Lower leg skin (tissue), 4 donors: ENCODE measurements around the gene MRPL54. TPM values are rescaled to one million over a fixed set of nuclear protein-coding genes. Genes with fewer than 3 reads are reported as not detected.

Experiments used
- DNase-seq, 2 donors: peaks; one replicate each; pipeline ENCODE4 v3.0.0-alpha.2; 2019; ENCODE audit warnings: low spot score in 2 of 2
- H3K4me3 ChIP-seq: fragments of 200-600 bp; sonication (generic); 2 replicates; pipeline ENCODE4 v1.5.1; 2017; ENCODE audit warnings: mild to moderate bottlenecking, low read depth; ENCODE audit not compliant: poor library complexity, severe bottlenecking
- POLR2A ChIP-seq, 2 donors: fragments of 450-650 bp; IDR thresholded peaks; one replicate each; pipeline ENCODE4 v1.6.1; 2016 to 2017; ENCODE audit warnings: antibody characterized with exemption in 2 of 2, mild to moderate bottlenecking in 1 of 2, moderate library complexity in 1 of 2
- WGBS, 2 donors: methylation state at CpG; one replicate each; pipeline ENCODE4 v1.1.5; 2018; 5-methylcytosine and 5-hydroxymethylcytosine counted together
- intact Hi-C: fragments of 100-400 bp; cut with DNase I; formaldehyde crosslinking; loops from one replicate; pipeline ENCODE4 v1.15.0; 2023; ENCODE audit warnings: low total_unique reads
- total RNA-seq, 4 donors: library from RNA; depleted of rRNA; stranded (reverse); fragments of >200 nt; gene quantifications; one replicate each; pipeline ENCODE4 v1.1.0, GENCODE V29; 2016
- TF ChIP-seq, protein P1 (sequence below), 3 donors: fragments of 450-650 bp; IDR thresholded peaks; one replicate each; pipeline ENCODE4 v1.5.1; 2016; ENCODE audit warnings: antibody characterized with exemption in 3 of 3, mild to moderate bottlenecking in 3 of 3, moderate library complexity in 2 of 3

MRPL54 gene
- total RNA-seq, 4 donors from 2014 or later = 45.0 to 72.8 (median 53.9) TPM

DNA sequence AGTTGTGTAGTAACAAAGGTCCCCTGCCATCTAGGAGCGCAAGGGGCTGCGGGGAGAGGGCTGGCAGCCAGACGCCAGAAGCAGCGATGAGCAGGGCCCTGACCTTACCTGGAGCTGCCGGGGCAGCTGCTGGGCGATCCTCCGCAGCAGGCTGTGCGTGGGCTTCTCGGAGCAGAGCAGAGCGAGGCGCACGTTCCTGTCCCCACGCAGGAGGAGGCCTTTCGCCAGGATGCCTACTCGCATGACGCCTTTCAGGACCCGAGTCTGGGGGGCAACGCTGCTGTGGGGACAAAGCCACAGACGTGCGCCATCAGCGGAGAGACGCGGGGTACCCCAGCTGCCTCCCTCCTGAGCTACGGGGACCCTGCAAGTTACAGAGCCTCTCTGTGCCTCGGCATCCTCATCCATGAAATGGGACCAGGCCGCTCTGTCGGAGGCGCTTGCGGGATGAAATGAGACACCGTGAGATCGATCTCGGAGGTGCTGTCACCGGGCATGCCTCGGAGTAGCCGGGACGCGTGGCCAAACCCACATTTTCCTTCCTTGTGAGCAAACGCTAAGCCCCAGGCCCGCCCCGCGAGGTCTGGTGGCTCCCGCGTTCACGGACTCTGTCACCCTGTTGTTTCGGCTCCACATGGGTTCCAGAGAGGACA lies 54.2 kb downstream of the MRPL54 start:
- no peak for DNase-seq
- intact Hi-C loops = no loop called here
- WGBS, 2 donors = 91 to 93% methylated on average over 44 to 45 of the region's 45 CpGs
- H3K4me3 ChIP-seq = no peak overlapping the region
- no peak for TF ChIP-seq POLR2A (IDR thresholded peaks at IDR 0.05)
- TF ChIP-seq, protein P1, sequence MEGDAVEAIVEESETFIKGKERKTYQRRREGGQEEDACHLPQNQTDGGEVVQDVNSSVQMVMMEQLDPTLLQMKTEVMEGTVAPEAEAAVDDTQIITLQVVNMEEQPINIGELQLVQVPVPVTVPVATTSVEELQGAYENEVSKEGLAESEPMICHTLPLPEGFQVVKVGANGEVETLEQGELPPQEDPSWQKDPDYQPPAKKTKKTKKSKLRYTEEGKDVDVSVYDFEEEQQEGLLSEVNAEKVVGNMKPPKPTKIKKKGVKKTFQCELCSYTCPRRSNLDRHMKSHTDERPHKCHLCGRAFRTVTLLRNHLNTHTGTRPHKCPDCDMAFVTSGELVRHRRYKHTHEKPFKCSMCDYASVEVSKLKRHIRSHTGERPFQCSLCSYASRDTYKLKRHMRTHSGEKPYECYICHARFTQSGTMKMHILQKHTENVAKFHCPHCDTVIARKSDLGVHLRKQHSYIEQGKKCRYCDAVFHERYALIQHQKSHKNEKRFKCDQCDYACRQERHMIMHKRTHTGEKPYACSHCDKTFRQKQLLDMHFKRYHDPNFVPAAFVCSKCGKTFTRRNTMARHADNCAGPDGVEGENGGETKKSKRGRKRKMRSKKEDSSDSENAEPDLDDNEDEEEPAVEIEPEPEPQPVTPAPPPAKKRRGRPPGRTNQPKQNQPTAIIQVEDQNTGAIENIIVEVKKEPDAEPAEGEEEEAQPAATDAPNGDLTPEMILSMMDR (IDR thresholded peaks at IDR 0.05) = no peak

Other genes with a start within 250 kb of the MRPL54 start
- under 1 TPM in 1 of 4 donors, not detected in 3; 0.78 TPM for gene TEKTIP1, start 223.5 kb upstream of the MRPL54 start, total RNA-seq
- gene MFSD12, start 205.1 kb upstream of the MRPL54 start, total RNA-seq = 10 to 100 TPM; 43.3 to 98.2 (median 56.3) TPM
- gene HMG20B, start 189.7 kb upstream of the MRPL54 start, total RNA-seq = 100 to 1,000 TPM; 112 to 135 (median 123) TPM
- gene GIPC3, start 177.2 kb upstream of the MRPL54 start, total RNA-seq = under 1 TPM in 3 of 4 donors, not detected in 1; 0.19 to 0.52 (median 0.25) TPM
- 1 to 10 TPM in 2 of 4 donors, under 1 TPM in 2; 0.20 to 4.2 (median 0.90) TPM for gene TBXA2R, start 155.8 kb upstream of the MRPL54 start, total RNA-seq
- 10 to 100 TPM; 21.1 to 46.5 (median 33.6) TPM for gene CACTIN, start 135.9 kb upstream of the MRPL54 start, total RNA-seq
- gene PIP5K1C, start 62.2 kb upstream of the MRPL54 start, total RNA-seq = 10 to 100 TPM; 14.1 to 27.3 (median 22.1) TPM
- 10 to 100 TPM; 27.3 to 60.9 (median 35.6) TPM for gene TJP3, start 54.3 kb upstream of the MRPL54 start, total RNA-seq
- gene APBA3, start 990 bp upstream of the MRPL54 start, total RNA-seq = 10 to 100 TPM; 21.8 to 34.6 (median 31.8) TPM
- gene RAX2, start 9.5 kb downstream of the MRPL54 start, total RNA-seq = not detected
- 1 to 10 TPM; 2.1 to 5.8 (median 3.3) TPM for gene MATK, start 23.7 kb downstream of the MRPL54 start, total RNA-seq
- under 1 TPM in 1 of 4 donors, not detected in 3; 0.13 TPM for gene ZFR2, start 106.4 kb downstream of the MRPL54 start, total RNA-seq
- not detected for gene ATCAY, start 118.0 kb downstream of the MRPL54 start, total RNA-seq
- gene NMRK2, start 170.4 kb downstream of the MRPL54 start, total RNA-seq = not detected
- gene DAPK3, start 208.4 kb downstream of the MRPL54 start, total RNA-seq = 10 to 100 TPM; 75.6 to 90.9 (median 82.2) TPM
- 1,000 to 10,000 TPM; 2,068 to 2,517 (median 2,443) TPM for gene EEF2, start 222.8 kb downstream of the MRPL54 start, total RNA-seq
- 10 to 100 TPM; 20.8 to 35.1 (median 26.9) TPM for gene PIAS4, start 245.1 kb downstream of the MRPL54 start, total RNA-seq